Left renal cortex interstitium (tissue), 4 donors: ENCODE data around the gene HTRA1. TPM values are rescaled to one million over a fixed set of nuclear protein-coding genes. Genes with fewer than 3 reads are reported as not detected.

ENCODE experiments used
- DNase-seq, 4 donors: peaks; one replicate each; pipeline ENCODE4 v3.0.0-alpha.2; 2013; ENCODE audit warnings: low read depth in 4 of 4, low spot score in 2 of 4, missing footprints in 1 of 4
- polyA plus RNA-seq, 4 donors: library from polyadenylated mRNA; unstranded; fragments of 120-200 nt; gene quantifications; one replicate each; pipeline ENCODE4 v1.2.1, GENCODE V29; 2013; ENCODE audit not compliant: insufficient read length in 4 of 4

HTRA1 gene
- polyA plus RNA-seq, 4 donors: 149 to 198 (median 175) TPM

DNA sequence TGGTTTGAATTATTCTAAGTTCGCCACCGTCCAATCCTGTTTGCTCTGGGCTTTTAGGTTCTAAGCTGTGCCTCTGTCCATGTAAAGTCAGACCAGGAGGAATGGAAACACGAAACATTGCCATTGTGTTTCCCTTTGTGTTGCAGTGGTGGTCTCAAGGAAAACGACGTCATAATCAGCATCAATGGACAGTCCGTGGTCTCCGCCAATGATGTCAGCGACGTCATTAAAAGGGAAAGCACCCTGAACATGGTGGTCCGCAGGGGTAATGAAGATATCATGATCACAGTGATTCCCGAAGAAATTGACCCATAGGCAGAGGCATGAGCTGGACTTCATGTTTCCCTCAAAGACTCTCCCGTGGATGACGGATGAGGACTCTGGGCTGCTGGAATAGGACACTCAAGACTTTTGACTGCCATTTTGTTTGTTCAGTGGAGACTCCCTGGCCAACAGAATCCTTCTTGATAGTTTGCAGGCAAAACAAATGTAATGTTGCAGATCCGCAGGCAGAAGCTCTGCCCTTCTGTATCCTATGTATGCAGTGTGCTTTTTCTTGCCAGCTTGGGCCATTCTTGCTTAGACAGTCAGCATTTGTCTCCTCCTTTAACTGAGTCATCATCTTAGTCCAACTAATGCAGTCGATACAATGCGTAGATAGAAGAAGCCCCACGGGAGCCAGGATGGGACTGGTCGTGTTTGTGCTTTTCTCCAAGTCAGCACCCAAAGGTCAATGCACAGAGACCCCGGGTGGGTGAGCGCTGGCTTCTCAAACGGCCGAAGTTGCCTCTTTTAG is 52.9 kb downstream of the HTRA1 start:
- no peak for DNase-seq

DNA sequence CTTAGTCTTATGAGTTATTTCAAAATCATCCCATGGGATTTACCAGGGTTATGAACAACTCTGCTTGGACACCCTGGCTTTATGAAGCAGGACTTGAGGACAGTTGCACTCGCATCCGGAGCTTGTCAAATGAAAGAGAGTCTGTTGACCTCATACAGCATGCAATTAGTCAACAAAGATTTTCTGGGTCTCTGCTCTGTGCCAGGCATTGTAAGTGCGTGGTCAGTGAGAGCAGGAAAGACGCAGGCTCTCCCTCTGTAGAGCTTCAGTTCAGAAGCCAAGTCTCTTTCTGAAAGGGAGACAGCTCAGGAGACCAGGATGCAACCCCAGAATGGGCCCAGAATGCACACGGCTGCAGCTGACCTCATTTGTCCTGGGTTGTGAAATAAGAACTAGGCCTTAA is 53.7 kb downstream of the HTRA1 start:
- no peak for DNase-seq

DNA sequence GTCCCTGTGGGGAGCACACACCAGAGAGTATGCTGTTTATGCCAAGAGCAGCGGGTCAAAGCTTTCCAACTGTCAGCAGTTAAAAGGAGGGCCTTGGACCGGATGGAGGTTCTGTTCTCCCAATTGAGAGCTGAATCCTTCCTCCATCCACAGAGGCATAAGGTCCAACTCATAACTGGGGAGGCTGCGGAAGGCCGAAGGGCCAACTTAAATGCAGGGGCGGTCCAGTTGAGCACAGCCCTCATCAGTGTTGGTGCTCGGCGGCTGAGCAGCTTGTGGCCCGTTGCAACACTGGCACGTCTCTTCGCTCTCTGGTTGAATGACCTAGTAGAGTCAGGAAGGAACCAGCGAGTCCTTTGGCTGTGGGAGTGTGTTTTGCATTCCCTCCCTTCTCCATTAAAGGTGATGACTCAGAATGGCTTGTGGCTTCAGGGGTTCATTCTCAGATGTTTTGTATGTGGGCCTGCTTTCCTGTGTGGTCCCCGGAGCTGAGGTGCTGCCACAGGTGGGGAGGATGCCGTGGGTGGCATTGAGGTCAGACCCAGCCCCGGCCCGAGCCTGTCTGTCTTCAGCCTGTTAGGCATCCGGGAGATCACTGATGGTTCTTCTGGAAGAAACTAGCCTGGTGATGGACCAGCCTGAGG is 54.4 kb downstream of the HTRA1 start:
- no peak for DNase-seq

DNA sequence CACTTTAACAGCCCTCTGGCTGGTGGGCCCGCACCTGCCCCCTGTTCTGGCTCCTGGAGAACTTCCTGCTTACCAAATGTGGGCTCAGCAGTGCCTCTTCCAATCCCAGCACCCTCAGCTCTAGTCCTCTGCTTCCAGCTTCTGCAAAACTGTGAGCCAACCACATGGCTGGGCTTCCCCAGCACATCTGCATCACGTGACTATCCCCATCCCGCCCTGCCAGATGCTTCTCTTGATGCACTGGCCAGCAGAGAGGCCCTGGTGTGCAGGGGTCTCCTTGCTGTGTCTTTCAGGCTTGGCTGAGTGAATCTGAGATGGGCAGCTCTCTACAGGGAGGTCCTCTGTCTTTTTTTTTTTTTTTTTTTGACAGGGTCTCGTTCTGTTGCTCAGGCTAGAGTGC is 55.4 kb downstream of the HTRA1 start:
- DNase-seq: no peak

DNA sequence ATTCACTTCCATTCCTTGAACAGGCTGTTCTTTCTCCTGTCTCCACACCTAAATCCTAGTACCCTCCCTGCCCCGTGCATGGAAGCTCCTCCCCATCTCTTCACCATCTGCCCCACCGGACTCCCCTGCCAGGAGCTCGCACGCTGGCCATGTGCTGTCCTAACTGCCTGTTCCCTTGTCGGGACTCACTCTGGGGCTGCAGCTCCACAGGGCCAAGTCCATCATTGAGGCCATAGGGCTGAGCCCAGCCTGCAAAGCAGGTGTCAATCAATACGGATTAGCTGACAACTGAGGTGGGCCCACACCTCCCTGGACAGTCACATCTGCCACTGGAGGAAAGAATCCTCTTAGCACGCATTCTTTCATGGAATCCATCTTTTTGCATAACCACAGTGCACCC is 57.8 kb downstream of the HTRA1 start:
- DNase-seq: no peak

DNA sequence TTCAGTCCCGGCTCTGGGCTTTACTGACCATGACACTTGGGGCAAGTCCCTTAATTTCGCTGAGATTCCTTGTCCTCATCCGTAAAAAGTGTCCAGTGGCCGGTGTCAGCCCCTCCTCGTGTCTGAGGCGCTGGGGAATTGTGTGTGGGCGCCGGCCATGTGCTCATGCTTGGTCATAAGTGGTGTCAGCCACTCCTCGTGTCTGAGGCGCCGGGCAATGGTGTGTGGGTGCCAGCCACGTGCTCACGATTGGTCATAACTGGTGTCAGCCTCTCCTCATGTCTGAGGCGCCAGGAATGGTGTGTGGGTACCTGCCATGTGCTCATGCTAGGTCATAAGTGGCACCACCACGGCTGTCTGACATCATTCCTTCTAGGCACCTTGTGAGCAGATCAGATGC is 58.5 kb downstream of the HTRA1 start:
- DNase-seq: no peak

DNA sequence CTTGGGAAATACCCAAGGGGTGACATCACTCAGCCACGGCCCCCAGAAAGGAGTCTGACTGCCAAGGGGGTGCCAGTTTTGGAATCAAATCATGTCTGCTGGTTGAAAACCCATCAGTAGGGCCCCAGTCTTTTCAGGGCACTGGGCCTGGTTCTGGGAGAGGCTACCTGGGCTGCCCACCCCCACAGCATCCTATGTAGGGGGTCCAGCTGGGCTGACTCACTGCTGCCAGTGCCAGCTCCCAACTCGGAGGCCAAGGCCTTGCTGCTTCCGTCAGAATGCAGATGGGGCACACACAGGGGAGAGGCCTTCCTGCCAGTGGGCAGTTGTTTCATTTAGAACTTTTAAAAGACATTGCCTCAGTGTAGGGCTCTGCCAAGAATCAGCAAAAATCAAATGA is 59.7 kb downstream of the HTRA1 start:
- no peak for DNase-seq

DNA sequence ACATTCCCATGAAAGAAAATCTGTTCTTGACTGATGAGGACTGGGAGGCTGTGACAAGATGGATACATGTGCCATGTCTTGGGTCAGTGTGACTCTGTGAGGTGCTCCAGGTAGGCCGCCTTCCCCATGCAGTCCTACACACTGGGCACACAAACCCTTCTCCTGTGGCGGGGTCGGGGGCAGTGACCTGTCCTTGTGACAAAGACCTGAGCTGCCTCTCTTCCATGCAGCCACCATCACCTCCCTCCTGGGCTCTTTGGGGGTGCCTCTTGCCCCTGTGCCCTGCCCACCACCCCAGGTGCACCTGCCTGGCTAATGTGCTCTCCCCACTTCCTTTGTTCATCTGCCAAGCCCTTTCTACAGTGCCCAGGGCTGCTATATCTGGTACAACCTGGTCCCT is 63.5 kb downstream of the HTRA1 start:
- no peak for DNase-seq

DNA sequence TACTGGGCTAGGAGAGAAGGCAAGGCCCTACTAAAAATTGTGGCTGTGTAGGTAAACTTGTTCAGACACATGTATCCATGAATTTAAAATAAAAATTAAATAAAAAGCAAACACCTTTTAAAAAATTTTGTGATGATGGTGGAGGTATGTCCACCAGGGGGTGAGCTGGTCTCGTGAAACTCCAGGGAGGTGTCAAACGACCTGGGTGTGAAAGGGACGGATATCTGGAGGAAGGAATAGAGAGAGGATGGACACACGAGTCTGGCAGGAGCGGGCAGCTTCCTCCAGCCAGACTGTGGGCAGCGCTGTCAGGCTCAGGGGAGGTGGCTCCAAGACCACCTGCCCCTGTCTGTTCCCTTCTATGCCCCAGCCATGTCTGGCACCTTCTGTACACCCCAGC is 64.4 kb downstream of the HTRA1 start:
- DNase-seq: no peak

DNA sequence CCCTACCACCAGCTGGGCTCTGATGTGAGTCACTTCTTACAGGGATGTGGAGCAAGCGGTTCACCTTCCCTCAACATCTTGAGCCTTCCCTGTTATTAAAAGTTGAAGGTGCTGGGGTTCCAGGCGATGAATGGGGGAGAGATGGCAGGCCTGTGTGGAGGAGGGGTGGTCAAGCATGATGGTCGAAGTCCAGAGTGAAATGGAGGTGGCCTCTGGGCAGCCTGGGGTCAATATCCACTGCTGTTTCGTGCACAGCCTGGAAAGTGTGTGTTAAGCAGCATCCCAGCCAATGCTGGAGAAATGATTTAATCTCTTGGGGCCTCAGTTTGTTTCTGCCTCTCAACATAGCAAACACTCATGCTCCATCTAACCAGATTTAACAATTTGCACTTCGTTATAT is 65.5 kb downstream of the HTRA1 start:
- DNase-seq: no peak

DNA sequence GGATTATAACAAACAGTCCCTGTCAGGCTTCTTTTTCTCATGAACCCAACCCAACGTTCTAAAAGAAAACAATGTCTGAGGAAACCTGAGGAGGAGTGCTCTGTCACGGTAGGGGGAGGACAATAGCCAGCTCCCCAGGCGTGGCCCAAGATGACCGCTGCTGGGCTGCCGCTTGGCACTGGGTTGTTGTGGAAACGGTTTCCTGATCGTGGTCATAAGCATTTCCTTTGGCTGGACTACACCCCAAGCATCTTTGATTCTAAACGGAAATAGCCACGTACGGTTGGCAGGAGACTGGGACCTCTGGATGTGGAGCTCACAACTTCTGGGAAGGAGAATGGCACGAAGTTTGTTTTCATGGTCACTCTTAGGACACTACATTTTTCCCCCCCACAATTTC is 68.8 kb downstream of the HTRA1 start:
- DNase-seq: no peak

DNA sequence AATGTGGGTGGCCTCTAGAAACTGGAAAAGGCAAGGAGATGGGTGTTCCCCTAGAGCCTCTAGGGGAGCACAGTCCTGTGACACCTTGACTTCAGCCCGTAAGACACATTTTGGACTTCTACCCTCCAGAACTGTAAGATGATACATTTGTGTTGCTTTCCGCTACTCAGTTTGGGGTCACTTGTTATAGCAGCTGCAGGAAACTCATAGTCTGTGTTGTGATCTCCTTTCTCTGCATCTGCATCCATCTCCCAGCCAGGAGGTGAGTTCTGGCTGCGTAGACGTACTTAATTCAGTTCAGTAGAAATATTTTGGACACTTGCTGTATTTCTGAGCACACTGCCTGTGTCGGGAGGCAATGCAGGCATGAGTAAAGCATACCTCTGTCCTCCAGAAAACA is 69.9 kb downstream of the HTRA1 start:
- no peak for DNase-seq

DNA sequence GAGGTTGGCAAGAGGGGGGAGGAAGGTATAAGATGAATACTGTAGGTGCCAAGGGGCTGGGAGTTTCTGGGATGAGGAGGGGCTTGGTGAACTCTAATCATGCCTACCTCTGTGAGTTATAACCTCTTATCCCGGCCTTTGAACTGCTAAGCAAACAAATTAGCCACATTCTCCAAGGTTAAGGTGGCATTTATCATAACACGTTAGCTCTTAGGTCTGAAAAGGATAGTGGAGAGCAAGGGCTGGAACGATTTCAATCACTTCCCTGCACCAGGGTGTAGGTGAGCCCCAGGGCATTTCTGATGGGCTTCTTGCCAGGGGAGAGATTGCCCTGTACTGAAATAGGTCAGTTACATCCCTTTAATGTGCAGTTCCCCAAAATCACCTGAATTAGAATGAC is 70.6 kb downstream of the HTRA1 start:
- no peak for DNase-seq

DNA sequence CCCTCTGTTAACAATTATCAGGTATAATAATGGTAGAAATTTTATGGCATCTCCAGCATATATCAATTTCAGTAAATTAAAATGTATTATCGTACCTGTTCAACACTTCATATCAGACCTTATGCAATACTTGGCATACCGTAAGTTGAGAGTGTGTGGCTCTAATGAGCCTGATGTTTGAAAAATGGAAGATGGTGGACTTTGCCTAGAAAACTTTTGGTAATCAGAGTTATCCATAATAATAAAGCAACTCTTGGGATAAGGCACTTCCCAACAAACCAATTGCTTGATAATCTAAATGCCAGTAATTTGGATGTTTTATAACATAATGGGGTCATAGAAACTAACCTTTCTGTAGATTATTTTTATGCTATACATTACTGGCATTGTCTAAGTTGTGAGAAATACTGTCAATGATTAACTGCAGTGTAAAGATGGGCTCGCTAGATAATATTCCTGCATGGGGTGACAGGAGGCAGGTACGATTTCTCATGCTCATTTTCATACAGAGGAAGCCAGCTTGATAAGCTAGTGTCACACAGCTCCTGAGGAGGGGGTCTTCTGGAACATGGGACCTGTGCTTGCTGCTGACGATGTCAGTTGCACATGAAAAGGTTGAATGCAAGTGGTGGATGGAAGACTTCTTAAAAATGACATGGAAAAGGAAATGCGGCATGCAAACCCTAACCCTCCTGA is 71.4 kb downstream of the HTRA1 start:
- DNase-seq: no peak

DNA sequence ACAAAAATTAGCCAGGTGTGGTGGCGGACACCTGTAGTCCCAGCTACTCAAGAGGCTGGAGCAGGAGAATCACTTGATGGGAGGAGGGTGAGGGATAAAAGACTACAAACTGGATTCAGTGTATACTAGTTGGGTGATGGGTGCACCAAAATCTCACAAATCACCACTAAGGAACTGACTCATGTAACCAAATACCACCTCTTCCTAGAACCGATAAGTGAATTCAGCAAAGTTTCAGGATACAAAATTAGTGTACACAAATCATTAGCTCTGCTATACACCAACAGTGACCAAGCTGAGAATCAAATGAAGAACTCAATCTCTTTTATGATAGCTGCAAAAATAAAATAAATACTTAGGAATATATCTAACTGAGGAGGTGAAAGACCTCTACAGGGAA is 76.2 kb downstream of the HTRA1 start:
- no peak for DNase-seq

DNA sequence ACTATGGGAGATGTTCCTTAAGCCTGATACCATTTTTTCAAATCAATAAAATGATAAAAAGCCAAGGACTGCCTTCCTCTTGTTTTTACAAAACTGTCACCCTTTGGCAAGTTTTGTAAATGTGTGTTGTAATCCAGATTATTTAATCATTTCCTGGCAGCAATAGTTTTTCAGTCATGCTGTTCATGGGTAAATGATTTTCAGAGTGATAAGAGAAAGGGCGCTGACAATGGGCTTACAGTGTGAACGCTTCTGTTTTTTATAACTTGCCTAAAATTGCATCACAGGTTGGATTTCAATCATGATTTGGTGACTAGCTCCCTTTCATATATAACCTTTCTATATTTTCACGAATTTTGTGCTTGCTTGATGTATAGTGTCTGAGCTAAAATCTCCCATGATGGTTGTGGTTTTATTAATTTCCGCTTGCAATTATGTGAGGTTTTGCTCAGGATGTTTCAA is 80.2 kb downstream of the HTRA1 start:
- DNase-seq: no peak

DNA sequence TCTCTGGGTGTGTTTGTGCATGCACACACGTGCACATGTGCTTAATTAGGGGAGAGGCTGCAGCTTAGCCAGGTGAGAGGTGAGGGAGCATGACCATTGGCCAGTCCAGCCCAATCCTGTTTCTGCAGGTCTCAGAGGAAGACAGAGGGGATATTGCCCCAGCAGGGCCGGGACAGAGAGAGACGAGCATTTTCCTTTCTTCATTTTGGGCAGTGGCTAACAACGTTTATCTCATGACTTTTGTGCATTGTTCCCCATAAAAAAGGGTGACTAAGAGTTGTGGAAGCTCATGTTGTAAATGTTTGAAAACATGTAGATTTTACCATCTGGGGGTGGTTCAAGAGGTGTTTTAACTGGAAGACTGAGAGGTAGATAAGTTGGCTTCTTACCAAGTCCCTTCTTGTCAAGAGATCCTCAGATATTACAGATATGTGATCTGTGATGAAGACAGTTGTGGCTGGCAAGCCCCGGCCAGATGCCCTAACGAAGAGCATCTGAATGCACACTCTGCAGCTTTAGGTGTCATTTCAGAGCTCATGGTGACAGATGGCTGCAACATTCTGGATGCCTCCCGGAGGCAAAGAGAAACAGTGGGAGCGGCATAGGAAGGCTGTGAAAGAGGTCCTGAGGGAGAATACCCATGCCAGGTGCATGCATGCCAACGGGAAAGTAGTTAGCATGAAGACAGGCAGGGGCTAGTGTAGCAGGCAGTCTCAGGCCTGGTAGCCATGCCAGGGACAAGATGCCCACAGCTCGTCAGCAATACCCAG is 82.5 kb downstream of the HTRA1 start:
- no peak for DNase-seq

DNA sequence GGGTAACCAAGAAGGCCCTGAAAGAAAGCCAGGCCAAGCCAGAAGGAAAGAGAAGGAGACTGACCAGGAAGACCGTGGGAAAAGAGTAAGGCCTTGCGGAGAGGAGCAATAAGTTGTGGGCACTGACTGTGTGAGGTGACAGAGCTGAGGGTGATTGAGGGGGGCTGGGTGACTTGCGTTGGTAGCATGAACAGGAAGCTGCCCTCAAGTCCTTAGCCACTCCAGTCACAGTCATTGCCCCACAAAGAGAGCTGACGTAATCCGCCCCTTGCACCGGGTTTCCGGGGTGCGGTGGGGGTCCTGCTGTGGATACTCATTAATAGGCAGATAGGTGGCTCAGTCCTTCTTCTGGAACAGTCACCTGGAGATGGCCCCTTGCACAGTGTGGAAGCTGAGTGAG is 83.1 kb downstream of the HTRA1 start:
- no peak for DNase-seq

DNA sequence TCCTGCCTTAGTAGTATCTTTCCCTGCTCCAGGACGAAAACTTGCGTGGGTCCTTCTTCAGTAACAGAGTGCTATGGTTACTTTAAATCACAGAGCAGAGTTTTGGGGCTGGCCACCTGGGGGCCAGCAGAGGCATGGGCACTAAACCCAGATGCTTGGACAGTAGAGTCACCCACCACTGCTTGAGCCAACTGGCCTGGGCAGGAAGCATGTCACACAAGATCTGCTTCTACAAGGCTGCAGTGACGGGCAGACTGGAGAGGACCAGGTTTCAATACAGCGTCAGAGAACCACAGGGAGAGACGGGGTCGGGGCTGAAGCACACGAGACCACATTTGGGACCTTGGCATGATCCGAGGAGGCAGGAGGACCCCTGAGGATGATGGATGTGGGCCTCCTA is 84.9 kb downstream of the HTRA1 start:
- DNase-seq: no peak

DNA sequence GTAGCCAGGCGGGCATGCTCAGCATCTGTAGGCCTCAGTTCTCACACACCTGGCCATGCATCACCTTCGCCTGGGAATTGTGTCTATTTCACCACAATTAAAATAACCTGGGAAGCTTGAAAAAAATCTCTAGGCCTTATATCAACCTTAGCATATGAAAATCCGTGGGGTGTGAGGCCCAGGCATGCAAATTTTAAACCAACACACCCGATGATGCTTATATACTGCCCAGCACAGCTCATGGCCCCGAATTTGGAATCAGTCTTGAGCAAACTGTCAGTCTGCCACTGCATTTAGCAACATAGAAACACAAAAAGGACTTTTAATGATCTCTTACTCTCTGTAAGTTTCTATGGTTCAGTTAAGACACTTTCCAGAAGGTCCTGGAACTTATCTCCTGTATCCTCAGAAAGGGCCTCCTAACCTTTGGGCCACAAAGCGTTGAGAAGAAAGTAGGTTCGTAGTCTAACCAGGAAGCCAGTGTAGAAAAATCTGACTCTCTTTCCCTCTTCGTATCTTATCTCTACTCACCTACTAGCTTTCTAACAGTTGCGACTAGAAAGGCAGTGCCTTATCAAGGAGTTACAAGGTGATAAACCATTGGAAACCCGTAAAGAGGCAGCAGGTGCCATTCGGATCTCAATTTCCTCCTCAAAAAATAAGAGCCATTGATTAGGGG is 87.2 kb downstream of the HTRA1 start:
- DNase-seq: no peak

DNA sequence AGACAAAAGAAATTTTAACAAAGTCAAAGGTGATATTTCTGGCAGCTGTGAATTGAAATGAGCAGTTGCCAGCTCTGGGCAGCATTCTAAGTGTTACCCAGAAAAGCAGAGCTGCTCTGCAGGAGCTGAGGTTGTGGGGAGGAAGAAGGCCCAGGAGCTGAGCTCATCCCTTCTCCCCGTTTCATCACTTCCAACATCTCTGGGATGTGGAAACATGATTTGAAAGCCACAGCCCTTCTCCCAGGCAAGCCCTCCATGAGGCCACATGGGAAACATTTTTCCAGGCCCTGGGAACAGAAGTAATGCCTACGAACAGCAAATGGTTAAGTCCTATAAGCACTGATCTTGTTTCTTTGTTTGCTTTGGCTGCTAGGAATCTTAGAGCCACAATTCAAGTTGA is 88.3 kb downstream of the HTRA1 start:
- no peak for DNase-seq
